Brain microvascular endothelial cell (primary cell): ENCODE results near the gene SAMD10.
"Not testable (repeated sequence)": the region's sequence is repeated elsewhere in the genome, so short reads cannot be mapped to it uniquely, and the experiment has no call there.

Source experiments
- DNase-seq: peaks from one replicate; pipeline ENCODE4 v3.0.0-alpha.2; 2020
- H3K27ac ChIP-seq: fragments of 250-450 bp; sonication (Bioruptor Pico); 2 replicates; pipeline ENCODE4 v1.5.1; 2020; ENCODE audit warnings: mild to moderate bottlenecking, moderate library complexity
- H3K27me3 ChIP-seq: fragments of 250-450 bp; sonication (Bioruptor Pico); replicated peaks from 2 replicates; pipeline ENCODE4 v1.5.1; 2020; ENCODE audit warnings: mild to moderate bottlenecking
- H3K36me3 ChIP-seq: fragments of 250-450 bp; sonication (Bioruptor Pico); replicated peaks from 2 replicates; pipeline ENCODE4 v1.5.1; 2020; ENCODE audit warnings: mild to moderate bottlenecking
- H3K4me3 ChIP-seq: 2 replicates; pipeline ENCODE4 v1.5.1; 2011; ENCODE audit warnings: low read depth, mild to moderate bottlenecking, control low read depth, low read length, moderate library complexity
- in situ Hi-C: cut with HindIII; loops from 2 replicates; pipeline ENCODE4 v1.10.0; 2017; ENCODE audit warnings: low sequenced_read_pairs, low pct_ligation_motif_present
- TF ChIP-seq, protein P1 (sequence below): IDR thresholded peaks from 2 replicates; pipeline ENCODE4 v1.5.1; 2011; ENCODE audit warnings: low read depth, mild to moderate bottlenecking, moderate library complexity, low read length, control low read depth, inconsistent platforms; ENCODE audit errors: missing control alignments

Gene SAMD10

DNA sequence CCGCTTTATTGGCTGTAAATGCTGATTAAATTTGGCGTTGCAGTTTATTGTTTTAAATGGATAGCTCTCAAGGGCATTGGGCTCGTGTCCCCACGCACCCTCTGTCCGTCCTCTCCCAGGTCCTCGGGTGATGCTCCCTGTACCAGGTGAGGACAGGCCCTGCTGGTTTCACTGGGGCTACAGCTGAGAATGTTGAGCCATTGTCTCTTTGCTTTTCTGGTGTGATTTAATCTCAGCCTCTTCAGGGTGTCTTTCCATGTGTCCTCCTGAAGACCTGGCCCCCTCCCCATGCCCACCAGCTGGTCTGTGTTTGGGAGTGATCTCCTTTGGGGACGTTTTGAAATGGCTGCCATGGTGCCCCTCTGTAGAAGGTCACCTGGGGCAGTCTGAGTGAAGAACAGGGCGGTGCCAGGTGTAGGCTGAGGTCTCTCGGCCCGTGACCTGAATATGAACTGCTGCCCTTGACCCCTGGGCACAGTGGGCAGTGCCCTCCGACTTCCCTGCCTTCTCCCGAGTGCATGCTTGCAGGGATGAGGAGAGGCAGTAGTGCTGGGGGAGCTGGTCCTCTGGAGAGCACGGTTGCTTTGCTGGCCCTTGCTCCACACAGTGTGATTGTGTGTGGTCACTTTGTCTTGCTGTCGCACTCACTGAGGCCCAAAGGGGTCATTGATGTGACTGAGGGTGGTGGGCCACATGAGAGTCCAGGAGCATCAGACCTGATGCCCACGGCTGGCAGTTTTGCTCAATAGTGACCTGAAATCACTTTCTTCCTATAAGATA lies 44.1 kb upstream of the SAMD10 start:
- Histone ChIP-seq H3K27me3 (no peaks in the 10 kb centered on the region), H3K36me3 (peaks cover 68% of the 10 kb centered on the region), H3K27ac (no peak overlapping the region), H3K4me3 (no peak overlapping the region)
- DNase-seq = no peak
- in situ Hi-C loops = no loop called here
- TF ChIP-seq, protein P1, sequence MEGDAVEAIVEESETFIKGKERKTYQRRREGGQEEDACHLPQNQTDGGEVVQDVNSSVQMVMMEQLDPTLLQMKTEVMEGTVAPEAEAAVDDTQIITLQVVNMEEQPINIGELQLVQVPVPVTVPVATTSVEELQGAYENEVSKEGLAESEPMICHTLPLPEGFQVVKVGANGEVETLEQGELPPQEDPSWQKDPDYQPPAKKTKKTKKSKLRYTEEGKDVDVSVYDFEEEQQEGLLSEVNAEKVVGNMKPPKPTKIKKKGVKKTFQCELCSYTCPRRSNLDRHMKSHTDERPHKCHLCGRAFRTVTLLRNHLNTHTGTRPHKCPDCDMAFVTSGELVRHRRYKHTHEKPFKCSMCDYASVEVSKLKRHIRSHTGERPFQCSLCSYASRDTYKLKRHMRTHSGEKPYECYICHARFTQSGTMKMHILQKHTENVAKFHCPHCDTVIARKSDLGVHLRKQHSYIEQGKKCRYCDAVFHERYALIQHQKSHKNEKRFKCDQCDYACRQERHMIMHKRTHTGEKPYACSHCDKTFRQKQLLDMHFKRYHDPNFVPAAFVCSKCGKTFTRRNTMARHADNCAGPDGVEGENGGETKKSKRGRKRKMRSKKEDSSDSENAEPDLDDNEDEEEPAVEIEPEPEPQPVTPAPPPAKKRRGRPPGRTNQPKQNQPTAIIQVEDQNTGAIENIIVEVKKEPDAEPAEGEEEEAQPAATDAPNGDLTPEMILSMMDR = no peak

DNA sequence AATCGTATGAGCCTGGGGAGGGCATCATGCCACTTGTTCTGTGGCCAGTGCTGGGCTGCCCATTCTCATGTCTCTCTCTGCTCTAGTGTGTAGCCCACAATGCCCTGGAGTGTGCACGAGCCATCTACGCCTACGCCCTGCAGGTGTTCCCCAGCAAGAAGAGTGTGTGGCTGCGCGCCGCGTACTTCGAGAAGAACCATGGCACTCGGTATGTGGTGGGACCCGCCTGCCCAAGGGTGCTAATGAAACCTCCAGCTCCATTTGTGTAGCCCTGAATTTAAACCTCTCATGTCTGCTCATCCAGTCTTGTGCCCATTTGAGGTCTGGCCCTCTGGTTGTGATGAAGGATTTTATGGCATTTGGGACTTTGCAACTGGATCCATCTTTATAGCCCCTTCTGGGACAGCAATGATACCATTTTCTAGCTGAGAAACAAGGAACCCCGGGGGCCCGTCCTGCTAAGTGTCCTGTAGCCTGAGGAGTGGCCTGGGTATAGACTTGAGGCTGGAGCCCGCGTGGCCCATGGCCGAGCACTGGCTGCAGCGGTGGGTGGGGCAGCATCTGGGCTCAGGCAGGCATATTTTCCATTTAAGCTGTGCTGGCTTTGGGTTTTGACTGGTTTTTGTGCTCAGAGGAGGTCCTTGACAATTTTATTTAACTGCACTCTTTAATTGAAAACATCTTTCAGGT lies 43.4 kb upstream of the SAMD10 start:
- DNase-seq = no peak
- Histone ChIP-seq H3K4me3 (no peak overlapping the region), H3K27ac (no peak overlapping the region), H3K36me3 (peaks cover 69% of the 10 kb centered on the region), H3K27me3 (no peaks in the 10 kb centered on the region)
- TF ChIP-seq, protein P1 = no peak
- in situ Hi-C loops = no loop called here

DNA sequence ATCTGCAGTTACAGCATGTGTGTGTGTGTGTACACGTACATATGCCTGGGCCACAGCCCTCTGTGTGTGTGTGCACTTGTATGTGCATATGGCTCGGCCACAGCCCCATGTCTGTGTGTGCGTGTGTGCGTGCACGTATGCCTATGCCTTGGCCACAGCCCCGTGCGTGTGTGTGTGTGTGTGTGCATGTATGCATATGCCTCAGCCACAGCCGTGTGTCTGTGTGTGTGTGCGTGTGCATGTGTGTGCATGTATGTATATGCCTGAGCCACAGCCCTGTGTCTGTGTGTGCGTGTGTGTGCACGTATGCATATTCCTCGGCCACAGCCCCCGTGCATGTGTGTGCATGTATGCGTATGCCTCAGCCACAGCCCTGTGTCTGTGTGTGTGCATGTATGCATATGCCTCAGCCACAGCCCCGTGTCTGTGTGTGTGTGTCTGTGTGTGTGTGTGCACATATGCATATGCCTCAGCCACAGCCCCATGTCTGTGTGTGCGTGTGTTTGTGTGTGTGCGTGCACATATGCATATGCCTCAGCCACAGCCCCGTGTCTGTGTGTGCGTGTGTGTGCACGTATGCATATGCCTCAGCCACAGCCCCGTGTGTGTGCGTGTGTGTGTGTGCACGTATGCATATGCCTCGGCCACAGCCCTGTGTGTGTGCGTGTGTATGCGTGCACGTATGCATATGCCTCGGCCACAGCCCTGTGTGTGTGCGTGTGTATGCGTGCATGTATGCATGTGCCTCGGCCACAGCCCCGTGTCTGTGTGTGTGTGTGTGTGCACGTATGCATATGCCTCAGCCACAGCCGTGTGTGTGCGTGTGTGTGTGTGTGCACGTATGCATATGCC lies 41.9 kb upstream of the SAMD10 start:
- H3K27ac ChIP-seq = no peak overlapping the region
- TF ChIP-seq, protein P1 = no peak
- H3K4me3 ChIP-seq = no peak overlapping the region
- H3K27me3 ChIP-seq = no peaks in the 10 kb centered on the region
- H3K36me3 ChIP-seq = peaks cover 61% of the 10 kb centered on the region
- no peak for DNase-seq
- in situ Hi-C loops = no loop called here

DNA sequence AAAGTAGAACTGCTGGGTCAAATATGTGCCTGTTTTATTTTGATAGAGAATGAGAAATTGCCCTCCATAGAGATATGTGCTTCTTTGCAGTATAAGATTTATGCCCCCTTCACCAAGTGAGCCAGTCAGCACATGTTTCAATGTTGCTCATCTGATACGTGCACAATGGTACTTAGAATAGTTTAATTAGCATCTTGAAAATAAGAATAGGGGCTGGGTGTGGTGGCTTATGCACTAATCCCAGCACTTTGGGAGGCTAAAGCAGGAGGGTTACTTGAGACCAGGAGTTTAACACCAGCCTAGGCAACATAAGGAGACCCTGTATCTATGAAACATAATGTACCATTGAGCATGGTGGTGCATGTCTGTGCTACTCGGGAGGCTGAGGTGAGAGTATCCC lies 36.2 kb upstream of the SAMD10 start:
- Histone ChIP-seq H3K27ac (no peak overlapping the region), H3K36me3 (peaks cover 58% of the 10 kb centered on the region), H3K27me3 (no peaks in the 10 kb centered on the region), H3K4me3 (no peak overlapping the region)
- TF ChIP-seq, protein P1 = no peak
- no peak for DNase-seq
- in situ Hi-C loops = no loop called here

DNA sequence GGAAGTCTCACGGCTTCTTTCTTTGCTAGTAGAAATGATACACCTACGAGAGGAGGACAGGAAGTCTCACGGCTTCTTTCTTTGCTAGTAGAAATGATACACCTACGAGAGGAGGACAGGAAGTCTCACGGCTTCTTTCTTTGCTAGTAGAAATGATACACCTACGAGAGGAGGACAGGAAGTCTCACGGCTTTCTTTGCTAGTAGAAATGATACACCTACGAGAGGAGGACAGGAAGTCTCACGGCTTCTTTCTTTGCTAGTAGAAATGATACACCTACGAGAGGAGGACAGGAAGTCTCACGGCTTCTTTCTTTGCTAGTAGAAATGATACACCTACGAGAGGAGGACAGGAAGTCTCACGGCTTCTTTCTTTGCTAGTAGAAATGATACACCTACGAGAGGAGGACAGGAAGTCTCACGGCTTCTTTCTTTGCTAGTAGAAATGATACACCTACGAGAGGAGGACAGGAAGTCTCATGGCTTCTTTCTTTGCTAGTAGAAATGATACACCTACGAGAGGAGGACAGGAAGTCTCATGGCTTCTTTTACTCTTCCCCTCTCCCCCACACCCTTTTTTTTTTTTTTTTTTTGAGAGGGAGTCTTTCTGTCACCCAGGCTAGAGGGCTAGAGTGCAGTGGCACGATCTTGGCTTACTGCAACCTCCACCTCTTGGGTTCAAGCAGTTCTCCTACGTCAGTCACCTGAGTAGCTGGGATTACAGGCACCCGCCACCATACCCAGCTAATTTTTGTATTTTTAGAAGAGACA lies 33.1 kb upstream of the SAMD10 start:
- H3K27ac ChIP-seq, in situ Hi-C loops, DNase-seq, H3K27me3 ChIP-seq, H3K4me3 ChIP-seq: not testable (repeated sequence)
- H3K36me3 ChIP-seq = peaks cover 57% of the 10 kb centered on the region
